HG03565 (cell line): ENCODE results near the gene JAZF1.

Experiments
- ATAC-seq: cut with Tn5 transposase; IDR thresholded peaks from one replicate; pipeline ENCODE4 v1.9.1; 2021; ENCODE audit warnings: mild to moderate bottlenecking, moderate library complexity; ENCODE audit not compliant: unreplicated experiment

Gene JAZF1

GRCh38 chr7:28078036-28078901 is 102.3 kb downstream of the JAZF1 start:
- no peak for ATAC-seq

GRCh38 chr7:28077616-28078015 is 103.0 kb downstream of the JAZF1 start:
- no peak for ATAC-seq

- ATAC-seq: no peak
Measured at GRCh38 chr7:28076423-28077200, 104.0 kb downstream of the JAZF1 start.

- ATAC-seq: no peak
Measured at GRCh38 chr7:28075674-28076358, 104.8 kb downstream of the JAZF1 start.

- ATAC-seq: no peak
Measured at GRCh38 chr7:28072876-28073514, 107.6 kb downstream of the JAZF1 start.

GRCh38 chr7:28071570-28071969 is 109.0 kb downstream of the JAZF1 start:
- no peak for ATAC-seq

GRCh38 chr7:28070297-28071055 is 110.1 kb downstream of the JAZF1 start:
- ATAC-seq: no peak

GRCh38 chr7:28069807-28070206 is 110.8 kb downstream of the JAZF1 start:
- ATAC-seq: no peak

- ATAC-seq: no peak
Measured at GRCh38 chr7:28069388-28069787, 111.2 kb downstream of the JAZF1 start.

- no peak for ATAC-seq
Measured at GRCh38 chr7:28068811-28069216, 111.8 kb downstream of the JAZF1 start.

- no peak for ATAC-seq
Measured at GRCh38 chr7:28067171-28067570, 113.4 kb downstream of the JAZF1 start.

GRCh38 chr7:28065721-28066285 is 114.8 kb downstream of the JAZF1 start:
- ATAC-seq: no peak

GRCh38 chr7:28065308-28065707 is 115.3 kb downstream of the JAZF1 start:
- no peak for ATAC-seq

- ATAC-seq: no peak
Measured at GRCh38 chr7:28064437-28064836, 116.2 kb downstream of the JAZF1 start.

- ATAC-seq: peak; percentile 83
Measured at GRCh38 chr7:28062197-28062991, 118.2 kb downstream of the JAZF1 start.

- peak; percentile 9 for ATAC-seq
Measured at GRCh38 chr7:28061824-28062196, 118.8 kb downstream of the JAZF1 start.

GRCh38 chr7:28060371-28060950 is 120.1 kb downstream of the JAZF1 start:
- no peak for ATAC-seq

- no peak for ATAC-seq
Measured at GRCh38 chr7:28055161-28055544, 125.4 kb downstream of the JAZF1 start.
